WTC11 (cell line): ENCODE measurements around the gene ZBTB21. TPM values are rescaled to one million over a fixed set of nuclear protein-coding genes. Genes with fewer than 3 reads are reported as not detected.

Experiments used
- ATAC-seq: fragments of 200-7000 bp; cut with Tn5 transposase; 2 replicates; pipeline ENCODE4 v1.10.0; 2021; ENCODE audit warnings: mild to moderate bottlenecking, moderate library complexity
- CTCF ChIA-PET: fragments of 300-600 bp; sonication (Branson Sonifier 250); formaldehyde crosslinking; loops from one replicate; lab custom pipeline; 2021; ENCODE audit warnings: antibody characterized with exemption; lab: Charles Lee
- POLR2A ChIA-PET: fragments of 350-600 bp; sonication (Branson Sonifier 250); formaldehyde crosslinking; loops from one replicate; lab custom pipeline; 2021; ENCODE audit warnings: antibody characterized with exemption; lab: Charles Lee
- DNase-seq: peaks from one replicate; pipeline ENCODE4 v3.0.0; 2021; ENCODE audit warnings: low spot score
- H3K27ac Mint-ChIP-seq: 2 replicates; pipeline ENCODE4 v1.8.0; 2021; ENCODE audit warnings: mixed read lengths
- H3K27me3 Mint-ChIP-seq: 2 replicates; pipeline ENCODE4 v1.8.0; 2021; ENCODE audit warnings: low read depth, mild to moderate bottlenecking, moderate library complexity, mixed read lengths
- H3K36me3 Mint-ChIP-seq: 2 replicates; pipeline ENCODE4 v1.8.0; 2021; ENCODE audit warnings: mixed read lengths
- H3K4me1 Mint-ChIP-seq: 2 replicates; pipeline ENCODE4 v1.8.0; 2022; ENCODE audit warnings: mixed read lengths
- H3K4me3 Mint-ChIP-seq: 2 replicates; pipeline ENCODE4 v1.8.0; 2021; ENCODE audit warnings: mild to moderate bottlenecking, moderate library complexity, mixed read lengths
- H3K9me3 Mint-ChIP-seq: 2 replicates; pipeline ENCODE4 v1.8.0; 2021; ENCODE audit warnings: mixed read lengths
- ATF1 ChIP-seq: sonication (generic); formaldehyde crosslinking; IDR thresholded peaks from 2 replicates; pipeline ENCODE4 v1.8.1; 2023; ENCODE audit warnings: mild to moderate bottlenecking, moderate library complexity, missing genetic modification reagents
- HMGA2 ChIP-seq: fragments of 250-450 bp; sonication (Bioruptor Pico); IDR thresholded peaks from 2 replicates; pipeline ENCODE4 v1.4.0; 2021; ENCODE audit warnings: mild to moderate bottlenecking, moderate library complexity
- KAT7 ChIP-seq: sonication (generic); formaldehyde crosslinking; IDR thresholded peaks from 2 replicates; pipeline ENCODE4 v1.8.1; 2023; ENCODE audit warnings: missing genetic modification reagents, mild to moderate bottlenecking, borderline replicate concordance
- MXD4 ChIP-seq: fragments of 250-450 bp; sonication (Bioruptor Pico); IDR thresholded peaks from 2 replicates; pipeline ENCODE4 v1.8.0; 2021; ENCODE audit warnings: mild to moderate bottlenecking, moderate library complexity, borderline replicate concordance
- MYBL2 ChIP-seq: sonication (generic); formaldehyde crosslinking; IDR thresholded peaks from 2 replicates; pipeline ENCODE4 v1.8.1; 2023; ENCODE audit warnings: mild to moderate bottlenecking, moderate library complexity, missing genetic modification reagents
- NFYB ChIP-seq: sonication (generic); formaldehyde crosslinking; conservative IDR thresholded peaks from 2 replicates; pipeline ENCODE4 v1.8.0; 2022; ENCODE audit warnings: low read depth, missing genetic modification reagents
- RORB ChIP-seq: fragments of 250-450 bp; sonication (Bioruptor Pico); IDR thresholded peaks from 2 replicates; pipeline ENCODE4 v1.9.0; 2021; ENCODE audit warnings: mild to moderate bottlenecking
- SP1 ChIP-seq: sonication (generic); formaldehyde crosslinking; conservative IDR thresholded peaks from 2 replicates; pipeline ENCODE4 v1.8.1; 2022; ENCODE audit warnings: missing genetic modification reagents
- TP53 ChIP-seq: sonication (generic); formaldehyde crosslinking; IDR thresholded peaks from 2 replicates; pipeline ENCODE4 v1.8.1; 2023; ENCODE audit warnings: mild to moderate bottlenecking, missing genetic modification reagents
- ZNF423 ChIP-seq: fragments of 250-450 bp; sonication (Bioruptor Pico); IDR thresholded peaks from 2 replicates; pipeline ENCODE4 v2.1.2; 2022; ENCODE audit warnings: mild to moderate bottlenecking, moderate library complexity
- total RNA-seq: library from RNA; stranded (reverse); gene quantifications from 3 replicates; pipeline ENCODE4 v1.2.3, GENCODE V29; 2021
- TF ChIP-seq, protein P1 (sequence below): sonication (generic); formaldehyde crosslinking; IDR thresholded peaks from 2 replicates; pipeline ENCODE4 v1.8.1; 2023; ENCODE audit warnings: mild to moderate bottlenecking, missing genetic modification reagents
- TF ChIP-seq, protein P2 (sequence below): sonication (generic); formaldehyde crosslinking; conservative IDR thresholded peaks from 2 replicates; pipeline ENCODE4 v1.8.1; 2023; ENCODE audit warnings: mild to moderate bottlenecking, low read depth, missing genetic modification reagents, moderate library complexity
- TF ChIP-seq, protein P3 (sequence below): sonication (generic); formaldehyde crosslinking; IDR thresholded peaks from 2 replicates; pipeline ENCODE4 v1.8.0; 2022; ENCODE audit warnings: mild to moderate bottlenecking, missing genetic modification reagents
- TF ChIP-seq, protein P4 (sequence below): sonication (generic); formaldehyde crosslinking; IDR thresholded peaks from 2 replicates; pipeline ENCODE4 v1.8.1; 2022; ENCODE audit warnings: mild to moderate bottlenecking, missing genetic modification reagents, moderate library complexity, borderline replicate concordance
- TF ChIP-seq, protein P5 (sequence below): sonication (generic); formaldehyde crosslinking; IDR thresholded peaks from 2 replicates; pipeline ENCODE4 v1.8.1; 2023; ENCODE audit warnings: mild to moderate bottlenecking, moderate library complexity, missing genetic modification reagents
- TF ChIP-seq, protein P6 (sequence below): sonication (generic); formaldehyde crosslinking; IDR thresholded peaks from 2 replicates; pipeline ENCODE4 v1.8.0; 2022; ENCODE audit warnings: mild to moderate bottlenecking, missing genetic modification reagents
- TF ChIP-seq, protein P7 (sequence below): sonication (generic); formaldehyde crosslinking; IDR thresholded peaks from 2 replicates; pipeline ENCODE4 v1.8.1; 2023; ENCODE audit warnings: mild to moderate bottlenecking, missing genetic modification reagents, borderline replicate concordance

ZBTB21 gene
- total RNA-seq, 1 experiment from 2014 or later, result 13.8 TPM

DNA sequence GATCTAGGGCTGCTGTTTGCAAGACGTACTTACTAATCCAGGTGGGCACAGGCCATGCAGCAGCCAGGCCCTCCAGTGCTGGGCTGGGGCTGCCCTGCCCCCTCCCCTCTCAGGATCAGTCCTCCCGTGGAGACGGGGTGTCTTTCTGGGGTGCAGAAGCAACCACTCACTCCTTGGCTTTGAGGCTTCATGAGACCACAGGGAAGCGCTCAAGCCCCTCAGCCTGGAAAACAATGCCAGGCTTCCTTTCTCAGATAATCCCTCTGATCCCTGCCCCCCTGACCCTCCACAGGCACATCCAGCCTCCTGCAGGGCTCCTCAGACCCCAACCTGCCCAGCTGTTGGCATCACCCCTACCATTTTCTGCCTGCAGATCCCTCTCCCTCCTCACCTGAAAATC lies 42.5 kb downstream of the ZBTB21 start:
- ATAC-seq (no peak), DNase-seq (no peak)
- Mint-ChIP-seq H3K36me3 (no peaks in the 10 kb centered on the region), H3K4me1 (peaks cover 30% of the 10 kb centered on the region), H3K4me3 (no peak overlapping the region), H3K9me3 (no peaks in the 10 kb centered on the region), H3K27ac (no peak overlapping the region), H3K27me3 (no peaks in the 10 kb centered on the region)
- POLR2A ChIA-PET, result no interaction called here
- CTCF ChIA-PET, result interaction anchor here (1.5 kb wide), 1 partner anchor 151 kb away, joined by 4 read pairs; no protein-coding TSS in a partner anchor
- no peak for TF ChIP-seq NFYB (CRISPR knock-in tag)
- TF ChIP-seq SP1 (CRISPR knock-in tag), result no peak
- TF ChIP-seq, protein P1, sequence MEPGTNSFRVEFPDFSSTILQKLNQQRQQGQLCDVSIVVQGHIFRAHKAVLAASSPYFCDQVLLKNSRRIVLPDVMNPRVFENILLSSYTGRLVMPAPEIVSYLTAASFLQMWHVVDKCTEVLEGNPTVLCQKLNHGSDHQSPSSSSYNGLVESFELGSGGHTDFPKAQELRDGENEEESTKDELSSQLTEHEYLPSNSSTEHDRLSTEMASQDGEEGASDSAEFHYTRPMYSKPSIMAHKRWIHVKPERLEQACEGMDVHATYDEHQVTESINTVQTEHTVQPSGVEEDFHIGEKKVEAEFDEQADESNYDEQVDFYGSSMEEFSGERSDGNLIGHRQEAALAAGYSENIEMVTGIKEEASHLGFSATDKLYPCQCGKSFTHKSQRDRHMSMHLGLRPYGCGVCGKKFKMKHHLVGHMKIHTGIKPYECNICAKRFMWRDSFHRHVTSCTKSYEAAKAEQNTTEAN (CRISPR knock-in tag), result no peak
- TF ChIP-seq, protein P2, sequence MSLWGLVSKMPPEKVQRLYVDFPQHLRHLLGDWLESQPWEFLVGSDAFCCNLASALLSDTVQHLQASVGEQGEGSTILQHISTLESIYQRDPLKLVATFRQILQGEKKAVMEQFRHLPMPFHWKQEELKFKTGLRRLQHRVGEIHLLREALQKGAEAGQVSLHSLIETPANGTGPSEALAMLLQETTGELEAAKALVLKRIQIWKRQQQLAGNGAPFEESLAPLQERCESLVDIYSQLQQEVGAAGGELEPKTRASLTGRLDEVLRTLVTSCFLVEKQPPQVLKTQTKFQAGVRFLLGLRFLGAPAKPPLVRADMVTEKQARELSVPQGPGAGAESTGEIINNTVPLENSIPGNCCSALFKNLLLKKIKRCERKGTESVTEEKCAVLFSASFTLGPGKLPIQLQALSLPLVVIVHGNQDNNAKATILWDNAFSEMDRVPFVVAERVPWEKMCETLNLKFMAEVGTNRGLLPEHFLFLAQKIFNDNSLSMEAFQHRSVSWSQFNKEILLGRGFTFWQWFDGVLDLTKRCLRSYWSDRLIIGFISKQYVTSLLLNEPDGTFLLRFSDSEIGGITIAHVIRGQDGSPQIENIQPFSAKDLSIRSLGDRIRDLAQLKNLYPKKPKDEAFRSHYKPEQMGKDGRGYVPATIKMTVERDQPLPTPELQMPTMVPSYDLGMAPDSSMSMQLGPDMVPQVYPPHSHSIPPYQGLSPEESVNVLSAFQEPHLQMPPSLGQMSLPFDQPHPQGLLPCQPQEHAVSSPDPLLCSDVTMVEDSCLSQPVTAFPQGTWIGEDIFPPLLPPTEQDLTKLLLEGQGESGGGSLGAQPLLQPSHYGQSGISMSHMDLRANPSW (CRISPR knock-in tag), result no peak
- TF ChIP-seq, protein P3, sequence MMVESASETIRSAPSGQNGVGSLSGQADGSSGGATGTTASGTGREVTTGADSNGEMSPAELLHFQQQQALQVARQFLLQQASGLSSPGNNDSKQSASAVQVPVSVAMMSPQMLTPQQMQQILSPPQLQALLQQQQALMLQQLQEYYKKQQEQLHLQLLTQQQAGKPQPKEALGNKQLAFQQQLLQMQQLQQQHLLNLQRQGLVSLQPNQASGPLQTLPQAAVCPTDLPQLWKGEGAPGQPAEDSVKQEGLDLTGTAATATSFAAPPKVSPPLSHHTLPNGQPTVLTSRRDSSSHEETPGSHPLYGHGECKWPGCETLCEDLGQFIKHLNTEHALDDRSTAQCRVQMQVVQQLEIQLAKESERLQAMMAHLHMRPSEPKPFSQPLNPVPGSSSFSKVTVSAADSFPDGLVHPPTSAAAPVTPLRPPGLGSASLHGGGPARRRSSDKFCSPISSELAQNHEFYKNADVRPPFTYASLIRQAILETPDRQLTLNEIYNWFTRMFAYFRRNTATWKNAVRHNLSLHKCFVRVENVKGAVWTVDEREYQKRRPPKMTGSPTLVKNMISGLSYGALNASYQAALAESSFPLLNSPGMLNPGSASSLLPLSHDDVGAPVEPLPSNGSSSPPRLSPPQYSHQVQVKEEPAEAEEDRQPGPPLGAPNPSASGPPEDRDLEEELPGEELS (CRISPR knock-in tag), result no peak
- TF ChIP-seq ZNF423 (CRISPR knock-in tag), result no peak
- TF ChIP-seq, protein P4, sequence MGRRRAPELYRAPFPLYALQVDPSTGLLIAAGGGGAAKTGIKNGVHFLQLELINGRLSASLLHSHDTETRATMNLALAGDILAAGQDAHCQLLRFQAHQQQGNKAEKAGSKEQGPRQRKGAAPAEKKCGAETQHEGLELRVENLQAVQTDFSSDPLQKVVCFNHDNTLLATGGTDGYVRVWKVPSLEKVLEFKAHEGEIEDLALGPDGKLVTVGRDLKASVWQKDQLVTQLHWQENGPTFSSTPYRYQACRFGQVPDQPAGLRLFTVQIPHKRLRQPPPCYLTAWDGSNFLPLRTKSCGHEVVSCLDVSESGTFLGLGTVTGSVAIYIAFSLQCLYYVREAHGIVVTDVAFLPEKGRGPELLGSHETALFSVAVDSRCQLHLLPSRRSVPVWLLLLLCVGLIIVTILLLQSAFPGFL (CRISPR knock-in tag), result no peak
- TF ChIP-seq, protein P5, sequence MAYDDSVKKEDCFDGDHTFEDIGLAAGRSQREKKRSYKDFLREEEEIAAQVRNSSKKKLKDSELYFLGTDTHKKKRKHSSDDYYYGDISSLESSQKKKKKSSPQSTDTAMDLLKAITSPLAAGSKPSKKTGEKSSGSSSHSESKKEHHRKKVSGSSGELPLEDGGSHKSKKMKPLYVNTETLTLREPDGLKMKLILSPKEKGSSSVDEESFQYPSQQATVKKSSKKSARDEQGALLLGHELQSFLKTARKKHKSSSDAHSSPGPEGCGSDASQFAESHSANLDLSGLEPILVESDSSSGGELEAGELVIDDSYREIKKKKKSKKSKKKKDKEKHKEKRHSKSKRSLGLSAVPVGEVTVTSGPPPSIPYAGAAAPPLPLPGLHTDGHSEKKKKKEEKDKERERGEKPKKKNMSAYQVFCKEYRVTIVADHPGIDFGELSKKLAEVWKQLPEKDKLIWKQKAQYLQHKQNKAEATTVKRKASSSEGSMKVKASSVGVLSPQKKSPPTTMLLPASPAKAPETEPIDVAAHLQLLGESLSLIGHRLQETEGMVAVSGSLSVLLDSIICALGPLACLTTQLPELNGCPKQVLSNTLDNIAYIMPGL, result no peak
- no peak for TF ChIP-seq KAT7 (CRISPR knock-in tag)
- TF ChIP-seq RORB, result no peak
- TF ChIP-seq TP53, result no peak
- TF ChIP-seq, protein P6, sequence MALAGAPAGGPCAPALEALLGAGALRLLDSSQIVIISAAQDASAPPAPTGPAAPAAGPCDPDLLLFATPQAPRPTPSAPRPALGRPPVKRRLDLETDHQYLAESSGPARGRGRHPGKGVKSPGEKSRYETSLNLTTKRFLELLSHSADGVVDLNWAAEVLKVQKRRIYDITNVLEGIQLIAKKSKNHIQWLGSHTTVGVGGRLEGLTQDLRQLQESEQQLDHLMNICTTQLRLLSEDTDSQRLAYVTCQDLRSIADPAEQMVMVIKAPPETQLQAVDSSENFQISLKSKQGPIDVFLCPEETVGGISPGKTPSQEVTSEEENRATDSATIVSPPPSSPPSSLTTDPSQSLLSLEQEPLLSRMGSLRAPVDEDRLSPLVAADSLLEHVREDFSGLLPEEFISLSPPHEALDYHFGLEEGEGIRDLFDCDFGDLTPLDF (CRISPR knock-in tag), result no peak
- no peak for TF ChIP-seq MXD4 (CRISPR knock-in tag)
- TF ChIP-seq HMGA2 (CRISPR knock-in tag), result no peak
- no peak for TF ChIP-seq ATF1 (CRISPR knock-in tag)
- TF ChIP-seq MYBL2 (CRISPR knock-in tag), result no peak
- TF ChIP-seq, protein P7, sequence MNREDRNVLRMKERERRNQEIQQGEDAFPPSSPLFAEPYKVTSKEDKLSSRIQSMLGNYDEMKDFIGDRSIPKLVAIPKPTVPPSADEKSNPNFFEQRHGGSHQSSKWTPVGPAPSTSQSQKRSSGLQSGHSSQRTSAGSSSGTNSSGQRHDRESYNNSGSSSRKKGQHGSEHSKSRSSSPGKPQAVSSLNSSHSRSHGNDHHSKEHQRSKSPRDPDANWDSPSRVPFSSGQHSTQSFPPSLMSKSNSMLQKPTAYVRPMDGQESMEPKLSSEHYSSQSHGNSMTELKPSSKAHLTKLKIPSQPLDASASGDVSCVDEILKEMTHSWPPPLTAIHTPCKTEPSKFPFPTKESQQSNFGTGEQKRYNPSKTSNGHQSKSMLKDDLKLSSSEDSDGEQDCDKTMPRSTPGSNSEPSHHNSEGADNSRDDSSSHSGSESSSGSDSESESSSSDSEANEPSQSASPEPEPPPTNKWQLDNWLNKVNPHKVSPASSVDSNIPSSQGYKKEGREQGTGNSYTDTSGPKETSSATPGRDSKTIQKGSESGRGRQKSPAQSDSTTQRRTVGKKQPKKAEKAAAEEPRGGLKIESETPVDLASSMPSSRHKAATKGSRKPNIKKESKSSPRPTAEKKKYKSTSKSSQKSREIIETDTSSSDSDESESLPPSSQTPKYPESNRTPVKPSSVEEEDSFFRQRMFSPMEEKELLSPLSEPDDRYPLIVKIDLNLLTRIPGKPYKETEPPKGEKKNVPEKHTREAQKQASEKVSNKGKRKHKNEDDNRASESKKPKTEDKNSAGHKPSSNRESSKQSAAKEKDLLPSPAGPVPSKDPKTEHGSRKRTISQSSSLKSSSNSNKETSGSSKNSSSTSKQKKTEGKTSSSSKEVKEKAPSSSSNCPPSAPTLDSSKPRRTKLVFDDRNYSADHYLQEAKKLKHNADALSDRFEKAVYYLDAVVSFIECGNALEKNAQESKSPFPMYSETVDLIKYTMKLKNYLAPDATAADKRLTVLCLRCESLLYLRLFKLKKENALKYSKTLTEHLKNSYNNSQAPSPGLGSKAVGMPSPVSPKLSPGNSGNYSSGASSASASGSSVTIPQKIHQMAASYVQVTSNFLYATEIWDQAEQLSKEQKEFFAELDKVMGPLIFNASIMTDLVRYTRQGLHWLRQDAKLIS (CRISPR knock-in tag), result no peak
